AG10803 (cell line): ENCODE measurements around the gene COX11.

Experiments used
- DNase-seq: peaks from one replicate; pipeline ENCODE4 v3.0.0; 2010; ENCODE audit warnings: low read depth
- H3K4me3 ChIP-seq: 2 replicates; pipeline ENCODE4 v1.5.1; 2011; ENCODE audit warnings: mild to moderate bottlenecking, low read length, control low read depth
- TF ChIP-seq, protein P1 (sequence below): conservative IDR thresholded peaks from 2 replicates; pipeline ENCODE4 v1.5.1; 2011; ENCODE audit warnings: mild to moderate bottlenecking, low read length, control low read depth, inconsistent platforms

Gene COX11

DNA sequence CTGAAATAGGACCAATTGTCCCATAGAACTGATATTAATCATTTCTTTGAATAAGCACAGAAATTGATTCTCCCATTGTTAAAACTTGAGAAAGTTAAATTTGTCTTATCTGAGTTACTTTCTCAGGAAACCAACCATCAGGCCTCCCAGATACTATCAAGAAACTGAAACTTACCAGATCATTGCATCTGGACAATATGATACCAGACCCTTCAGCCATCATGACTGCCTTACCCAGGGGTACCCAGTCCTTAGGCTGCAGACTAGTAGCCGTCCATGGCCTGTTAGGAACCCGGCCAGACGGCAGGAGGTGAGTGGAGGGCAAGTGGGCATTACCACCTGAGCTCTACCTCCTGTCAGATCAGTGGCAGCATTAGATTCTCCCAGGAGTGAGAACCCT, 7.9 kb upstream of the COX11 start:
- no peak for DNase-seq
- H3K4me3 ChIP-seq, result no peak overlapping the region
- TF ChIP-seq, protein P1, sequence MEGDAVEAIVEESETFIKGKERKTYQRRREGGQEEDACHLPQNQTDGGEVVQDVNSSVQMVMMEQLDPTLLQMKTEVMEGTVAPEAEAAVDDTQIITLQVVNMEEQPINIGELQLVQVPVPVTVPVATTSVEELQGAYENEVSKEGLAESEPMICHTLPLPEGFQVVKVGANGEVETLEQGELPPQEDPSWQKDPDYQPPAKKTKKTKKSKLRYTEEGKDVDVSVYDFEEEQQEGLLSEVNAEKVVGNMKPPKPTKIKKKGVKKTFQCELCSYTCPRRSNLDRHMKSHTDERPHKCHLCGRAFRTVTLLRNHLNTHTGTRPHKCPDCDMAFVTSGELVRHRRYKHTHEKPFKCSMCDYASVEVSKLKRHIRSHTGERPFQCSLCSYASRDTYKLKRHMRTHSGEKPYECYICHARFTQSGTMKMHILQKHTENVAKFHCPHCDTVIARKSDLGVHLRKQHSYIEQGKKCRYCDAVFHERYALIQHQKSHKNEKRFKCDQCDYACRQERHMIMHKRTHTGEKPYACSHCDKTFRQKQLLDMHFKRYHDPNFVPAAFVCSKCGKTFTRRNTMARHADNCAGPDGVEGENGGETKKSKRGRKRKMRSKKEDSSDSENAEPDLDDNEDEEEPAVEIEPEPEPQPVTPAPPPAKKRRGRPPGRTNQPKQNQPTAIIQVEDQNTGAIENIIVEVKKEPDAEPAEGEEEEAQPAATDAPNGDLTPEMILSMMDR, result no peak

DNA sequence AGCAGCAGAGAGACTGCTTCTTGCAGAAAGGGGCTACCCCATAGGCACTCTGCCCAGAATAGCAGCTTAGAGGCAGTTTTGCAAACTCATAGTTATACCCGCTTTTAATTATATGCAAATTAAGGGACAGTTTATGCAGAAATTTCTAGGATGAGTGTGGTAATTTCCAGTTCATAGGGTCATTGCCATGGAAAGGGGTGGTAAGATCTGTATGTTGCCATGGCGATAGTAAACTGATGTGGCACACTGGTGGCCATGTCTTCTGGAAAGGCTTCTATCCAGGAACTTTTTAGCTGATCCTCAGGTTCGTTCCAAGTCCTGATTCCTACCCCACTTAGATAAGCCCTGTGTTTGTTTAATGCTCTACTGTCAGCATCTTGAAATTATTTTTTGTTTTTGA, 6.3 kb upstream of the COX11 start:
- H3K4me3 ChIP-seq, result no peak overlapping the region
- TF ChIP-seq, protein P1, result no peak

DNA sequence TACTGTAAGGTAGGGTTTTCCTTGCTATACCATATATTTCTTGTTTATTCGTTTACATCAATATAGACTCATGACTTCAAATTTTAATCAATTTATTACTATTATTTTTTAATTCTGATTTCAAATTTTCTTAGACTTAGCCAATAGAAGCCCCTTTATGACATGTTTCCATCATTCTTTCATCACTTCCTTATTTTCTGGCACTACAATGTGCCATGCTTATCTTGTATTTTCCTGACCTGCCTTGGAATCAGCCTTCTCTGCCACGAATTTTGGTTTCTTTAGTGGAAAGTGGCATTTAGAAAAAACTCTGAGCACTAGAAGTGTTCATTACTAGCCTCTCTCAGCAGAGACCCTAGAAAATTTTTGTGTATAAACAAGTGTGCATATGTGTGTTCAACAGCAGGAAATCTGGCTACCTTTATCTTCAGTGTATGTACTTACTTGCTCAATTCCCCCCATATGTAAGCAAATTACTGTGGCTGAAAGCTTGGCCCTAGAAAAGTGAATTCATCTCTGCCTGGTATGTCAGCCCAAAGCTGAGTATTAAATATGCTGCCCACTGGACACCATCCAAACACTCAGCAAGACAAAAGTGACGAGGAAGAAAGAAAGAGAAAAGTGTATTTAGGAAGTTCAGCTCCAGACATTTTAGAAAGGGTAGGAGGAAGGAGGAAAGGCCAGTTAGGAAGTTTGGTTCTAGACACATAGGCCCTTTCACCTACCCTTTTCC, 4.1 kb upstream of the COX11 start:
- no peak for DNase-seq
- no peak overlapping the region for H3K4me3 ChIP-seq
- TF ChIP-seq, protein P1, result no peak

More for the DNA sequence above, 6.3 kb upstream of the COX11 start:
- no peak for DNase-seq

DNA sequence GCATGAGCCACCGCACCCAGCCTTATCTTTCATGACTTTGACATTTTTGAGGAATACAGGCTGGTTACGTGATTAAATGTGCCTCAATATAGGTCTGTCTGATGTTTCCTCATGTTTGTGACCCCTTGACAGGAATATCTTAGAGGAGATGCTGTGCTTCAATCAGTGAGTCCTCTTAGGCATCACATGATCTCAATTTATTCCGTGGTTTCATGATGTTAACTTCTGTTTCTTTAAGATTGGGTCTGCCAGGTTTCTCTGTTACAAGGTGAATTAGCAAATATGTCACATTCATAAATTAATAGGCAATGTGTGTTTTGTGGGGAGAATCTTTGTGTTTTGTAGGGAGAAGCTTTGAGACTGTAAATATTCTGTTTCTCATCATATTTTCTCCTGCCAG, 3.4 kb upstream of the COX11 start:
- DNase-seq, result no peak
- TF ChIP-seq, protein P1, result no peak
- H3K4me3 ChIP-seq, result no peak overlapping the region

DNA sequence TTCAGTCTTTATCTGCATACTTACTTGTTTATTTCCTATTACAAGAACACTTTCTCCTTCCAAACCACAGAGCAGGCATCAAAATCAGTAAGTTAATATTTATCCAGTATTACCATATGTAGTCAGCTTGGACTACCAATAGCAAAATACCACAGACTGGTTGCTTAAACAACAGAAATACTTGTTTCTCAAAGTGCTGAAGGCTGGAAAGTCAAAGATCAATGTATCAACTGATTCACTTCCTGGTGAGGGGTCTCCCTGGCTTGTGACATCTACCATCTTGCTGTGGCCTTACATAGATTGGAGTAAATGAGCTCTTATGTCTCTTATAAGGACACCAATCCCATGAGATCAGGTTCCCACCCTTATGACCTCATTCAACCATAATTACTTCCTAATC, 2.7 kb upstream of the COX11 start:
- H3K4me3 ChIP-seq, result no peak overlapping the region
- TF ChIP-seq, protein P1, result no peak
- no peak for DNase-seq

DNA sequence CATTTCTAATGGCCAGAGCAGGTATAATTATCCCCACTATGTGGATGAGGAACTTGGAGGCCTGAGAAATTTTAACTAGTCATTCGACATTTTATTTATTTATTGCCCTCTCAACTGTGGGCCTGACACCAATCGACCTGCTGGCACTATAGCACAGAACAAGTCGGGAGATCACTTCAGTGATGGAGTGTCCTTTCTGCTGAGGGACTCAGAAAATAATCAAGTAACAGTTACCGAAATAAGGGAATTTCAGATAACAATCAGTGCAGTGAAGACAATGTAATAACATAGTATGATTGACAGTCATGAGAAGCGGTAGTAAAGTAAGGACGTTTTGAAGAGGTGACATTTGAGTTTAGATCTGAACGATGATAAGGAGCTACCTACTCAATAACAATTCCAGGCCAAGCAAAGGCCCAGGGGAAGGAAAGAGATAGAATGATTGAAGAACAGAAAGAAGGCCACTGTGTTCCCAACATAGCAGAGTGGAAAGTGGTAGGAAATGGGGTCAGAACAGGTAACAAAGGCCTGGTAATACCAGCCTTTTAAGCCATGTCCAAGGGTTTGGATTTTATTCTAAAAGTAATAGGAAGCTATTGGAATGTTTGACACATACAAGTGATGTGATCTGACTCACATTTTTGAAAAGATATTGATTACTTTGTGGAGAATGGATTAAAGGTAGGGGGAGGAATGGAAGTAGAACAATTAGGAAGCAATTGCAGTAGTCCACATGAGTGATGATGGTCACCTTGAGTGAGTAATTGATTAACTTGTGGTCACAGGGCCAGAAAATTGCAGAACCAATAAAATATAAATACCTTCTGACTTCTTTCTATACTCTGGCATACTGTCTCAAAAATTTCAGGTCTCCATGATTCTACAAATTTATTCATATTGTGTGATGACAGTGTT, 1.5 kb upstream of the COX11 start:
- DNase-seq, result no peak
- H3K4me3 ChIP-seq, result peak overlapping the region; percentile 94
- TF ChIP-seq, protein P1, result no peak
